K562 (cell line): ENCODE data around the gene TIMM23.

Experiments
- FOXA1 ChIP-seq: fragments of 450-650 bp; IDR thresholded peaks from 2 replicates; pipeline ENCODE4 v1.6.1; 2016; ENCODE audit warnings: mild to moderate bottlenecking, borderline replicate concordance
- GATAD2B ChIP-seq: fragments of 450-650 bp; IDR thresholded peaks from 2 replicates; pipeline ENCODE4 v1.6.1; 2017; ENCODE audit warnings: mild to moderate bottlenecking, borderline replicate concordance
- HDGF ChIP-seq: fragments of 450-650 bp; IDR thresholded peaks from 2 replicates; pipeline ENCODE4 v1.6.1; 2016
- HNRNPUL1 ChIP-seq: fragments of 200-400 bp; formaldehyde crosslinking; IDR thresholded peaks from 2 replicates; pipeline ENCODE4 v1.6.1; 2017; ENCODE audit warnings: low read length
- RAD21 ChIP-seq, 2 experiments: fragments of 250-450 bp in 1 of 2; fragments of 450-650 bp in 1 of 2; sonication (Bioruptor Pico) in 1 of 2; formaldehyde crosslinking in 1 of 2; IDR thresholded peaks in 1 of 2; conservative IDR thresholded peaks in 1 of 2; 2 replicates each; pipeline versions ENCODE4 v1.4.0 to v1.8.0; 2020 to 2022; ENCODE audit warnings: mild to moderate bottlenecking in 2 of 2, moderate library complexity in 1 of 2
- SP1 ChIP-seq: sonication (generic); formaldehyde crosslinking; IDR thresholded peaks from 2 replicates; pipeline ENCODE4 v1.8.1; 2022; ENCODE audit warnings: mild to moderate bottlenecking, missing genetic modification reagents
- ZNF778 ChIP-seq: fragments of 450-650 bp; formaldehyde crosslinking; IDR thresholded peaks from 2 replicates; pipeline ENCODE4 v1.4.0; 2020; ENCODE audit warnings: mild to moderate bottlenecking, moderate library complexity
- ZSCAN29 ChIP-seq: fragments of 450-650 bp; IDR thresholded peaks from 2 replicates; pipeline ENCODE4 v1.6.1; 2017
- TF ChIP-seq, protein P1 (sequence below): fragments of 450-650 bp; conservative IDR thresholded peaks from 2 replicates; pipeline ENCODE4 v1.6.1; 2016; ENCODE audit warnings: missing genetic modification characterization, low read depth, mild to moderate bottlenecking, missing compliant biosample characterization, moderate library complexity
- TF ChIP-seq, protein P2 (sequence below), 3 experiments: IDR thresholded peaks in 2 of 3; conservative IDR thresholded peaks in 1 of 3; 2 replicates each; pipeline ENCODE4 v1.5.1; 2011 to 2012; ENCODE audit warnings: low read length in 3 of 3, mild to moderate bottlenecking in 3 of 3, control low read depth in 2 of 3, improper control_type of control experiment in 1 of 3, inconsistent platforms in 1 of 3, low read depth in 1 of 3, mixed read lengths in 1 of 3, moderate library complexity in 1 of 3; ENCODE audit not compliant: insufficient read depth in 2 of 3
- TF ChIP-seq, protein P3 (sequence below): fragments of 250-450 bp; sonication (Bioruptor Pico); IDR thresholded peaks from 2 replicates; pipeline ENCODE4 v1.8.0; 2021; ENCODE audit warnings: moderate library complexity, mild to moderate bottlenecking, inconsistent platforms

DNA sequence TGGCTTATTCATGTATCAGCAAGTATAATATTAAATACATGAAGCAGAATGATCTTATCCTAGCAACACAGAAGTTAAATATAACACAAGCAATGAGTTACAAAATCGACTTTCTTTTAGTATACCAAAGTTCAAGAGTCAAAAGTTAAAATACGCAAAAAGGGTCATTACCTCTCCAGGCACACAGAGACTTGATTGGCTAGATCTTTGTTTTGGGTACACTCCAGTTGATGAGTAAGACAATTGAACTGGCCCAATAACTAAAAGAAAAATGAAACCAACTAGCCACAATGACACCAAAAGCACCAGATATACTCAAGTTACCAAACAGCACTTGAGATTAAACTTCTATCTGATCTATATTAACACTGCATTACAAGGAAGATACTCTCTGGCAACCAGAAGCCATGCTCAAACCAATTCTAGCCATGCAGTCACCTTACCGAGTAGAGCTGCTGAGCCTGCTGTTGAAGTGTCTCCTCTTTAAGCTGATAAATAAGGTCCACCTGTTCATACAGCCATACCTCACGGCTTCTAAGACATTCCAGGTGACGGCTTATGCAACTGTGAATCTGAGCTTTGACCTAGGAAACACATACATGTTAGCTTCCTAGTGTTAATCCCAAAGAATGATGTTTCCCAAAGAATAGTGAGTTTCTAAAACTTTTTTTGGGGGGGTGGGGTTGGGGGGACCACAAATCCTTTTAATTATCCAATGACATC is 42.6 kb downstream of the TIMM23 start:
- TF ChIP-seq ZNF778 = no peak
- TF ChIP-seq RAD21 (CRISPR knock-in tag; conservative IDR thresholded peaks at IDR 0.05 in 1 of 2, IDR thresholded peaks at IDR 0.05 in 1 of 2) = no peak
- no peak for TF ChIP-seq HDGF
- TF ChIP-seq, protein P1, sequence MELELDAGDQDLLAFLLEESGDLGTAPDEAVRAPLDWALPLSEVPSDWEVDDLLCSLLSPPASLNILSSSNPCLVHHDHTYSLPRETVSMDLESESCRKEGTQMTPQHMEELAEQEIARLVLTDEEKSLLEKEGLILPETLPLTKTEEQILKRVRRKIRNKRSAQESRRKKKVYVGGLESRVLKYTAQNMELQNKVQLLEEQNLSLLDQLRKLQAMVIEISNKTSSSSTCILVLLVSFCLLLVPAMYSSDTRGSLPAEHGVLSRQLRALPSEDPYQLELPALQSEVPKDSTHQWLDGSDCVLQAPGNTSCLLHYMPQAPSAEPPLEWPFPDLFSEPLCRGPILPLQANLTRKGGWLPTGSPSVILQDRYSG = no peak
- no peak for TF ChIP-seq GATAD2B
- TF ChIP-seq, protein P2, sequence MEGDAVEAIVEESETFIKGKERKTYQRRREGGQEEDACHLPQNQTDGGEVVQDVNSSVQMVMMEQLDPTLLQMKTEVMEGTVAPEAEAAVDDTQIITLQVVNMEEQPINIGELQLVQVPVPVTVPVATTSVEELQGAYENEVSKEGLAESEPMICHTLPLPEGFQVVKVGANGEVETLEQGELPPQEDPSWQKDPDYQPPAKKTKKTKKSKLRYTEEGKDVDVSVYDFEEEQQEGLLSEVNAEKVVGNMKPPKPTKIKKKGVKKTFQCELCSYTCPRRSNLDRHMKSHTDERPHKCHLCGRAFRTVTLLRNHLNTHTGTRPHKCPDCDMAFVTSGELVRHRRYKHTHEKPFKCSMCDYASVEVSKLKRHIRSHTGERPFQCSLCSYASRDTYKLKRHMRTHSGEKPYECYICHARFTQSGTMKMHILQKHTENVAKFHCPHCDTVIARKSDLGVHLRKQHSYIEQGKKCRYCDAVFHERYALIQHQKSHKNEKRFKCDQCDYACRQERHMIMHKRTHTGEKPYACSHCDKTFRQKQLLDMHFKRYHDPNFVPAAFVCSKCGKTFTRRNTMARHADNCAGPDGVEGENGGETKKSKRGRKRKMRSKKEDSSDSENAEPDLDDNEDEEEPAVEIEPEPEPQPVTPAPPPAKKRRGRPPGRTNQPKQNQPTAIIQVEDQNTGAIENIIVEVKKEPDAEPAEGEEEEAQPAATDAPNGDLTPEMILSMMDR (IDR thresholded peaks at IDR 0.05 in 2 of 3, conservative IDR thresholded peaks at IDR 0.05 in 1 of 3; ENCODE audit: insufficient read depth in 2 of 3, low read depth in 1 of 3, low read length in 3 of 3) = no peak
- TF ChIP-seq HNRNPUL1 = no peak
- no peak for TF ChIP-seq ZSCAN29
- no peak for TF ChIP-seq FOXA1
- no peak for TF ChIP-seq SP1 (CRISPR knock-in tag)
- TF ChIP-seq, protein P3, sequence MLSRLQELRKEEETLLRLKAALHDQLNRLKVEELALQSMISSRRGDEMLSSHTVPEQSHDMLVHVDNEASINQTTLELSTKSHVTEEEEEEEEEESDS (CRISPR knock-in tag) = no peak
